GM12891 (cell line): ENCODE measurements around the gene ZNF681.

ENCODE experiments used
- DNase-seq: peaks from one replicate; pipeline ENCODE4 v3.0.0; 2011; ENCODE audit warnings: low spot score; ENCODE audit not compliant: insufficient read length
- FAIRE-seq: peaks from 2 replicates; lab custom pipeline; 2011; peaks lifted over from hg19 to GRCh38; lab: Jason Lieb, UNC
- PAX5 ChIP-seq: IDR thresholded peaks from 2 replicates; pipeline ENCODE4 v1.6.1; 2011; ENCODE audit warnings: low read length, moderate library complexity, mild to moderate bottlenecking; ENCODE audit not compliant: insufficient read depth, severe bottlenecking
- POLR2A ChIP-seq: IDR thresholded peaks from 2 replicates; pipeline ENCODE4 v1.6.1; 2011; ENCODE audit warnings: low read depth, low read length, control low read depth
- POLR2AphosphoS5 ChIP-seq: IDR thresholded peaks from 2 replicates; pipeline ENCODE4 v1.6.1; 2011; ENCODE audit warnings: low read depth, low read length, control low read depth
- POU2F2 ChIP-seq: IDR thresholded peaks from 2 replicates; pipeline ENCODE4 v1.6.1; 2011; ENCODE audit warnings: low read depth, mild to moderate bottlenecking, control low read depth, low read length, moderate library complexity
- SPI1 ChIP-seq: IDR thresholded peaks from 2 replicates; pipeline ENCODE4 v1.6.1; 2011; ENCODE audit warnings: low read depth, low read length, control low read depth
- TAF1 ChIP-seq: IDR thresholded peaks from 2 replicates; pipeline ENCODE4 v1.6.1; 2011; ENCODE audit warnings: low read depth, low read length, control low read depth

ZNF681 gene

GRCh38 chr19:23774524-23774971 lies 15.9 kb upstream of the ZNF681 start:
- TF ChIP-seq SPI1: no peak
- TF ChIP-seq PAX5: no peak
- TF ChIP-seq POU2F2: no peak
- no peak for TF ChIP-seq POLR2A
- no peak for TF ChIP-seq TAF1
- TF ChIP-seq POLR2AphosphoS5: no peak
- FAIRE-seq (no peak), DNase-seq (no peak)

GRCh38 chr19:23774106-23774505 lies 15.4 kb upstream of the ZNF681 start:
- DNase-seq: no peak
- no peak for TF ChIP-seq POLR2A
- no peak for TF ChIP-seq PAX5
- no peak for TF ChIP-seq SPI1
- TF ChIP-seq POLR2AphosphoS5: no peak
- TF ChIP-seq TAF1: no peak
- no peak for TF ChIP-seq POU2F2
- no peak for FAIRE-seq

- DNase-seq (no peak), FAIRE-seq (no peak)
- TF ChIP-seq POU2F2: no peak
- TF ChIP-seq TAF1: no peak
- TF ChIP-seq POLR2AphosphoS5: no peak
- TF ChIP-seq POLR2A: no peak
- TF ChIP-seq SPI1: no peak
- no peak for TF ChIP-seq PAX5
Measured at GRCh38 chr19:23772675-23773063, 14.0 kb upstream of the ZNF681 start.

- no peak for DNase-seq
- TF ChIP-seq PAX5: no peak
- no peak for TF ChIP-seq SPI1
- TF ChIP-seq POLR2A: no peak
- no peak for TF ChIP-seq POU2F2
- no peak for TF ChIP-seq POLR2AphosphoS5
- TF ChIP-seq TAF1: no peak
- FAIRE-seq: no peak
Measured at GRCh38 chr19:23771761-23772674, 13.3 kb upstream of the ZNF681 start.

GRCh38 chr19:23771316-23771715 lies 12.6 kb upstream of the ZNF681 start:
- DNase-seq: no peak
- TF ChIP-seq TAF1 (no peak), POLR2AphosphoS5 (no peak), PAX5 (no peak), SPI1 (no peak), POLR2A (no peak), POU2F2 (no peak)
- no peak for FAIRE-seq

GRCh38 chr19:23770672-23771250 lies 12.1 kb upstream of the ZNF681 start:
- TF ChIP-seq POU2F2 (no peak), SPI1 (no peak), PAX5 (no peak), POLR2AphosphoS5 (no peak), POLR2A (no peak), TAF1 (no peak)
- FAIRE-seq: no peak

GRCh38 chr19:23769691-23770468 lies 11.2 kb upstream of the ZNF681 start:
- no peak for TF ChIP-seq POU2F2
- no peak for TF ChIP-seq SPI1
- TF ChIP-seq POLR2A: no peak
- FAIRE-seq: no peak

More at GRCh38 chr19:23770672-23771250, 12.1 kb upstream of the ZNF681 start:
- no peak for DNase-seq

GRCh38 chr19:23766951-23767350 lies 8.3 kb upstream of the ZNF681 start:
- FAIRE-seq (no peak), DNase-seq (no peak)
- no peak for TF ChIP-seq SPI1
- no peak for TF ChIP-seq PAX5
- no peak for TF ChIP-seq TAF1
- no peak for TF ChIP-seq POLR2A
- TF ChIP-seq POU2F2: no peak
- no peak for TF ChIP-seq POLR2AphosphoS5

More at GRCh38 chr19:23769691-23770468, 11.2 kb upstream of the ZNF681 start:
- DNase-seq: no peak

GRCh38 chr19:23764781-23765180 lies 6.1 kb upstream of the ZNF681 start:
- DNase-seq: no peak
- FAIRE-seq: no peak
- no peak for TF ChIP-seq POLR2AphosphoS5
- no peak for TF ChIP-seq POLR2A
- TF ChIP-seq PAX5: no peak
- no peak for TF ChIP-seq SPI1
- TF ChIP-seq POU2F2: no peak
- no peak for TF ChIP-seq TAF1
